Mucosa of descending colon (tissue), 3 donors: ENCODE results near the gene RPGRIP1. TPM values are rescaled to one million over a fixed set of nuclear protein-coding genes. Genes with fewer than 3 reads are reported as not detected.
A peak's percentile ranks its signal among the peaks of the same experiment; 100 is the strongest.

Source experiments
- ATAC-seq: fragments of 200-7000 bp; cut with Tn5 transposase; one replicate; pipeline ENCODE4 v1.9.1; 2020; ENCODE audit warnings: mild to moderate bottlenecking, moderate library complexity
- DNase-seq, 3 donors: peaks; one replicate each; pipeline ENCODE4 v3.0.0-alpha.2; 2020
- H3K36me3 ChIP-seq: fragments of 200-600 bp; one replicate; pipeline ENCODE4 v1.8.0; 2021; ENCODE audit warnings: low read depth, mild to moderate bottlenecking
- H3K4me1 ChIP-seq: fragments of 200-600 bp; one replicate; pipeline ENCODE4 v1.8.0; 2021; ENCODE audit warnings: low read depth, mild to moderate bottlenecking
- H3K4me3 ChIP-seq: fragments of 200-600 bp; one replicate; pipeline ENCODE4 v1.8.0; 2021; ENCODE audit warnings: mild to moderate bottlenecking
- H3K9me3 ChIP-seq: fragments of 200-600 bp; one replicate; pipeline ENCODE4 v1.8.0; 2021; ENCODE audit warnings: mild to moderate bottlenecking
- CTCF ChIP-seq: fragments of 200-600 bp; IDR thresholded peaks from one replicate; pipeline ENCODE4 v1.8.0; 2022; ENCODE audit warnings: antibody characterized with exemption, mild to moderate bottlenecking
- intact Hi-C, 2 donors: fragments of 100-400 bp; cut with DNase I in 1 of 2; cut with micrococcal nuclease in 1 of 2; formaldehyde crosslinking; loops; one replicate each; pipeline versions ENCODE4 v1.11.0 to v1.11.1; 2022; cut with DNase I, micrococcal nuclease
- total RNA-seq, 3 donors: library from RNA; stranded (reverse); fragmentation: NEBNext Ultra II Directional in 2 of 3; extraction: Animal tissue kit (Norgen Biotek cat#: 25700) in 2 of 3; gene quantifications; one replicate each; pipeline versions ENCODE4 v1.2.1 to v1.2.4, GENCODE V29; 2021 to 2023
- donor health status: DM: no; HTN: no; CAD: no; lungs with moderate emphysema.
- donor health status: DM: no; HTN: no; CAD: no.
- donor health status: DM: no; HTN: yes; CAD: no.

RPGRIP1 gene
- total RNA-seq, 3 donors from 2014 or later: 0.09 to 0.20 TPM; not detected in 1

GRCh38 chr14:21307637-21308036 is 27.8 kb downstream of the RPGRIP1 start:
- no peak for ATAC-seq
- H3K9me3 ChIP-seq: no peaks in the 10 kb centered on the region
- no peak for DNase-seq
- peaks cover 10% of the 10 kb centered on the region for H3K4me1 ChIP-seq
- no peak for TF ChIP-seq CTCF
- no peaks in the 10 kb centered on the region for H3K36me3 ChIP-seq
- no peak overlapping the region for H3K4me3 ChIP-seq
- intact Hi-C loops: no loop called here

GRCh38 chr14:21308132-21308478 is 28.2 kb downstream of the RPGRIP1 start:
- Histone ChIP-seq H3K4me1 (peaks cover 10% of the 10 kb centered on the region), H3K36me3 (no peaks in the 10 kb centered on the region), H3K4me3 (no peak overlapping the region), H3K9me3 (no peaks in the 10 kb centered on the region)
- intact Hi-C loops: no loop called here
- DNase-seq: no peak
- peak; percentile 60 for ATAC-seq
- no peak for TF ChIP-seq CTCF

- Histone ChIP-seq H3K36me3 (no peaks in the 10 kb centered on the region), H3K9me3 (no peaks in the 10 kb centered on the region), H3K4me3 (no peak overlapping the region), H3K4me1 (peaks cover 10% of the 10 kb centered on the region)
- DNase-seq: peak; percentile 84 to 93 (median 89)
- TF ChIP-seq CTCF: no peak
- intact Hi-C loops: no loop called here
- ATAC-seq: peak; percentile 96
Measured at GRCh38 chr14:21308479-21309237, 28.8 kb downstream of the RPGRIP1 start.

GRCh38 chr14:21309238-21309636 is 29.4 kb downstream of the RPGRIP1 start:
- peak; percentile 3 for ATAC-seq
- Histone ChIP-seq H3K9me3 (no peaks in the 10 kb centered on the region), H3K4me3 (no peak overlapping the region), H3K4me1 (peaks cover 10% of the 10 kb centered on the region), H3K36me3 (no peaks in the 10 kb centered on the region)
- TF ChIP-seq CTCF: no peak
- no peak for DNase-seq
- intact Hi-C loops: no loop called here

GRCh38 chr14:21309956-21310355 is 30.1 kb downstream of the RPGRIP1 start:
- DNase-seq: no peak
- intact Hi-C loops: no loop called here
- no peak for ATAC-seq
- H3K36me3 ChIP-seq: no peaks in the 10 kb centered on the region
- no peak for TF ChIP-seq CTCF
- no peaks in the 10 kb centered on the region for H3K9me3 ChIP-seq
- peaks cover 10% of the 10 kb centered on the region for H3K4me1 ChIP-seq
- no peak overlapping the region for H3K4me3 ChIP-seq
